AG04450 (cell line): Measurements from ENCODE around the gene AKR1E2. TPM values are rescaled to one million over a fixed set of nuclear protein-coding genes. Genes with fewer than 3 reads are reported as not detected.

Source experiments
- CTCF ChIA-PET: fragments of 300-600, 350-600 bp; formaldehyde crosslinking; extraction: SDS; loops from one replicate; lab custom pipeline; 2022; ENCODE audit warnings: antibody characterized with exemption, inconsistent platforms; lab: Charles Lee
- POLR2A ChIA-PET: fragments of 350-600 bp; formaldehyde crosslinking; extraction: SDS; loops from one replicate; lab custom pipeline; 2021; ENCODE audit warnings: antibody characterized with exemption, inconsistent platforms; lab: Yijun Ruan, JAX
- DNase-seq: peaks from one replicate; pipeline ENCODE4 v3.0.0-alpha.2; 2011; ENCODE audit warnings: low read depth, low spot score
- H3K27ac ChIP-seq: one replicate; pipeline ENCODE4 v1.5.1; 2012; ENCODE audit warnings: low read depth, low read length, control low read depth
- H3K27me3 ChIP-seq: one replicate; pipeline ENCODE4 v1.6.0; 2012; ENCODE audit warnings: low read length; ENCODE audit not compliant: control insufficient read depth, insufficient read depth
- H3K4me3 ChIP-seq: 2 replicates; pipeline ENCODE4 v1.5.1; 2011; ENCODE audit warnings: mild to moderate bottlenecking, low read depth, low read length, control low read depth
- H3K9me3 ChIP-seq: 2 replicates; pipeline ENCODE4 v1.5.1; 2012; ENCODE audit warnings: low read length; ENCODE audit not compliant: control insufficient read depth, insufficient read depth
- polyA plus RNA-seq: library from polyadenylated mRNA; depleted of rRNA; stranded (reverse); fragments of >200 nt; gene quantifications from 2 replicates; pipeline ENCODE4 v1.2.3, GENCODE V29; 2011
- TF ChIP-seq, protein P1 (sequence below): IDR thresholded peaks from 2 replicates; pipeline ENCODE4 v1.5.1; 2011; ENCODE audit warnings: low read depth, low read length, control low read depth, inconsistent platforms

The AKR1E2 gene
- polyA plus RNA-seq, 1 experiment, result 1.3 TPM

GRCh38 chr10:4781955-4782354 is 44.1 kb upstream of the AKR1E2 start:
- ChIA-PET POLR2A (no interaction called here), CTCF (interaction anchor here (1.4 kb wide), 1 partner anchor 15 kb away, joined by 4 read pairs; no protein-coding TSS in a partner anchor)
- Histone ChIP-seq H3K27ac (no peak overlapping the region), H3K27me3 (no peaks in the 10 kb centered on the region), H3K9me3 (no peaks in the 10 kb centered on the region), H3K4me3 (no peak overlapping the region)
- TF ChIP-seq, protein P1, sequence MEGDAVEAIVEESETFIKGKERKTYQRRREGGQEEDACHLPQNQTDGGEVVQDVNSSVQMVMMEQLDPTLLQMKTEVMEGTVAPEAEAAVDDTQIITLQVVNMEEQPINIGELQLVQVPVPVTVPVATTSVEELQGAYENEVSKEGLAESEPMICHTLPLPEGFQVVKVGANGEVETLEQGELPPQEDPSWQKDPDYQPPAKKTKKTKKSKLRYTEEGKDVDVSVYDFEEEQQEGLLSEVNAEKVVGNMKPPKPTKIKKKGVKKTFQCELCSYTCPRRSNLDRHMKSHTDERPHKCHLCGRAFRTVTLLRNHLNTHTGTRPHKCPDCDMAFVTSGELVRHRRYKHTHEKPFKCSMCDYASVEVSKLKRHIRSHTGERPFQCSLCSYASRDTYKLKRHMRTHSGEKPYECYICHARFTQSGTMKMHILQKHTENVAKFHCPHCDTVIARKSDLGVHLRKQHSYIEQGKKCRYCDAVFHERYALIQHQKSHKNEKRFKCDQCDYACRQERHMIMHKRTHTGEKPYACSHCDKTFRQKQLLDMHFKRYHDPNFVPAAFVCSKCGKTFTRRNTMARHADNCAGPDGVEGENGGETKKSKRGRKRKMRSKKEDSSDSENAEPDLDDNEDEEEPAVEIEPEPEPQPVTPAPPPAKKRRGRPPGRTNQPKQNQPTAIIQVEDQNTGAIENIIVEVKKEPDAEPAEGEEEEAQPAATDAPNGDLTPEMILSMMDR, result no peak
- DNase-seq, result no peak

GRCh38 chr10:4784667-4785333 is 41.2 kb upstream of the AKR1E2 start:
- Histone ChIP-seq H3K27ac (no peak overlapping the region), H3K9me3 (no peaks in the 10 kb centered on the region), H3K4me3 (no peak overlapping the region), H3K27me3 (no peaks in the 10 kb centered on the region)
- TF ChIP-seq, protein P1, result no peak
- DNase-seq, result no peak
- ChIA-PET CTCF (interaction anchor here (0.8 kb wide), 1 partner anchor 30 kb away, joined by 3 read pairs; no protein-coding TSS in a partner anchor), POLR2A (no interaction called here)

DNA sequence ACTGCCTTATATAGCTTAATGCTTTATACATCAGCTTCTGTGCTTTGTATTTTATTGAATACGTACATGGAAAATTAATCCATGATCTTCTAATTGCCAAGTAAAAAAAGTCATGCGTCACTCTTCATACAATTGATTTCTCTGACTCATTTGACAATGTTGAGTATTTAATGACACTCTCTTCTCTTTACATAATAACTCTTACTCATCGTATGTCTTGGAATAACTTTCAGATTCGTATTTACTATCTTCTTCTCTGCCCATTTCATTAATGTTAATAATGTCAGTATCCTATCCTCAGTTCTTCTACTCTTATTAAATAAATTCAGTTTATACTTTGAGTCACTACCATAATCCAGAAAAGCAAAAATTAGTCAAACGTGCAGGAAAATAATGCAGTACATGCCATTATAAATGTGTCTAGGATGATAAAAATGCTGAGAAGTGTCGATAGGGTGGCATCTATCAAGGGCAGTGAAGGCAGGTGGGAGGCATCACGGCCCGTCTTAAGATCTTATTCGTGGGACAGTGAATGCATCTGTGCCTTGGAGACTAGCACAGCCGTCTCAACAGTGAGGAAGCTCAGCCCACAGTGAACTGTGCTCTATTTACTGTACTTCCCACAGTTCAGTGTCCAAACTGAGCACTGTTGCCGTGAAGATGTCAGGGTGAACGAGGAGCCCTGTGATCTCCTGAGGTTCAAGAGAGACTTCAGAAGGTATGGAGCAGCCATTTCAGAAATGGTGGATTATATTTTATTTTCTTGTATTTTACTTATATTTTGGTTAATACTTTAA is 39.8 kb upstream of the AKR1E2 start:
- Histone ChIP-seq H3K27ac (no peak overlapping the region), H3K4me3 (no peak overlapping the region), H3K27me3 (no peaks in the 10 kb centered on the region), H3K9me3 (no peaks in the 10 kb centered on the region)
- POLR2A ChIA-PET, result no interaction called here
- CTCF ChIA-PET, result no interaction called here
- no peak for DNase-seq
- TF ChIP-seq, protein P1, result no peak

- CTCF ChIA-PET, result no interaction called here
- DNase-seq, result no peak
- POLR2A ChIA-PET, result no interaction called here
Measured at GRCh38 chr10:4790045-4790444, 36.0 kb upstream of the AKR1E2 start.

More at GRCh38 chr10:4790045-4790444, 36.0 kb upstream of the AKR1E2 start:
- TF ChIP-seq, protein P1, result no peak
- Histone ChIP-seq H3K27me3 (no peaks in the 10 kb centered on the region), H3K27ac (no peak overlapping the region), H3K9me3 (no peaks in the 10 kb centered on the region), H3K4me3 (no peak overlapping the region)
